SK-N-SH (cell line): ENCODE measurements around the gene BBC3. TPM values are rescaled to one million over a fixed set of nuclear protein-coding genes. Genes with fewer than 3 reads are reported as not detected.

ENCODE experiments used
- CTCF ChIA-PET: fragments of 300-600, 350-600 bp; formaldehyde crosslinking; extraction: SDS; loops from one replicate; lab custom pipeline; 2021; lab: Yijun Ruan, JAX
- POLR2A ChIA-PET: fragments of 350-600 bp; sonication (Branson Sonifier 250); formaldehyde crosslinking; extraction: SDS; loops from one replicate; lab custom pipeline; 2020; ENCODE audit warnings: antibody characterized with exemption, inconsistent platforms; lab: Yijun Ruan, JAX
- DNase-seq: peaks from one replicate; pipeline ENCODE4 v3.0.0; 2012
- H2AFZ ChIP-seq: fragments of 200-600 bp; sonication (generic); 2 replicates; pipeline ENCODE4 v1.8.1; 2016; ENCODE audit warnings: antibody characterized with exemption, mild to moderate bottlenecking, low read depth
- H3F3A ChIP-seq: fragments of 200-600 bp; sonication (generic); replicated peaks from 2 replicates; pipeline ENCODE3; 2016; ENCODE audit warnings: antibody characterized with exemption, mild to moderate bottlenecking; ENCODE audit not compliant: insufficient read depth
- H3K27ac ChIP-seq, 2 experiments: fragments of 200-500 bp in 1 of 2; fragments of 200-600 bp in 1 of 2; sonication (Bioruptor generic) in 1 of 2; sonication (generic), shearing (Covaris generic) in 1 of 2; 2 replicates each; pipeline versions ENCODE4 v1.5.1 to v1.6.1; 2014 to 2016; ENCODE audit warnings: low read depth in 2 of 2, inconsistent platforms in 1 of 2, low read length in 1 of 2, mild to moderate bottlenecking in 1 of 2, mixed read lengths in 1 of 2
- H3K27me3 ChIP-seq: fragments of 200-600 bp; sonication (generic), shearing (Covaris generic); 2 replicates; pipeline ENCODE4 v1.6.1; 2016; ENCODE audit warnings: mixed run types; ENCODE audit not compliant: insufficient read depth
- H3K36me3 ChIP-seq, 2 experiments: fragments of 200-500 bp in 1 of 2; fragments of 200-600 bp in 1 of 2; sonication (Bioruptor generic) in 1 of 2; sonication (generic) in 1 of 2; replicated peaks in 1 of 2; 2 replicates each; pipeline versions ENCODE3 to v1.5.1; 2014 to 2016; ENCODE audit warnings: low read length in 1 of 2, mild to moderate bottlenecking in 1 of 2; ENCODE audit not compliant: insufficient read depth in 2 of 2, control insufficient read depth in 1 of 2
- H3K4me1 ChIP-seq, 2 experiments: fragments of 200-500 bp in 1 of 2; fragments of 200-600 bp in 1 of 2; sonication (Bioruptor generic) in 1 of 2; sonication (generic), shearing (Covaris generic) in 1 of 2; 2 replicates each; pipeline versions ENCODE4 v1.5.1 to v1.6.1; 2014 to 2016; ENCODE audit warnings: low read depth in 1 of 2, low read length in 1 of 2, mixed run types in 1 of 2; ENCODE audit not compliant: insufficient read depth in 2 of 2, control insufficient read depth in 1 of 2
- H3K4me2 ChIP-seq: fragments of 200-600 bp; sonication (generic), shearing (Covaris generic); 2 replicates; pipeline ENCODE4 v1.6.1; 2017; ENCODE audit warnings: mixed run types
- H3K4me3 ChIP-seq, 2 experiments: fragments of 200-500 bp in 1 of 2; fragments of 200-600 bp in 1 of 2; sonication (Bioruptor generic) in 1 of 2; sonication (generic), shearing (Covaris generic) in 1 of 2; 2 replicates each; pipeline versions ENCODE4 v1.5.1 to v1.8.1; 2014 to 2016; ENCODE audit warnings: low read depth in 2 of 2, inconsistent platforms in 1 of 2, low read length in 1 of 2, mild to moderate bottlenecking in 1 of 2, mixed read lengths in 1 of 2, moderate library complexity in 1 of 2
- H3K79me2 ChIP-seq: fragments of 200-600 bp; sonication (generic); 2 replicates; pipeline ENCODE4 v1.8.1; 2017; ENCODE audit warnings: mild to moderate bottlenecking; ENCODE audit not compliant: insufficient read depth
- H3K9ac ChIP-seq: fragments of 200-600 bp; sonication (generic); 2 replicates; pipeline ENCODE4 v1.6.1; 2017; ENCODE audit warnings: mixed run types
- H3K9me2 ChIP-seq: fragments of 200-600 bp; sonication (generic); 2 replicates; pipeline ENCODE4 v1.6.1; 2017; ENCODE audit warnings: mixed run types
- H3K9me3 ChIP-seq: fragments of 200-600 bp; sonication (generic); 2 replicates; pipeline ENCODE4 v1.6.1; 2017; ENCODE audit warnings: mixed run types, mild to moderate bottlenecking, moderate library complexity
- H4K20me1 ChIP-seq: fragments of 200-600 bp; sonication (generic); 2 replicates; pipeline ENCODE4 v1.6.1; 2017; ENCODE audit warnings: mild to moderate bottlenecking, mixed run types; ENCODE audit not compliant: insufficient read depth
- EP300 ChIP-seq, 2 experiments: IDR thresholded peaks; 2 replicates each; pipeline versions ENCODE4 v1.4.0 to v1.6.1; 2012; ENCODE audit warnings: borderline replicate concordance in 1 of 2, low read depth in 1 of 2, low read length in 1 of 2
- FOSL2 ChIP-seq: IDR thresholded peaks from 2 replicates; pipeline ENCODE4 v1.4.0; 2012; ENCODE audit warnings: low read depth, mild to moderate bottlenecking, moderate library complexity, borderline replicate concordance
- FOXJ3 ChIP-seq: sonication (generic); formaldehyde crosslinking; IDR thresholded peaks from 2 replicates; pipeline ENCODE4 v1.5.1; 2020; ENCODE audit warnings: mild to moderate bottlenecking, missing genetic modification reagents
- FOXM1 ChIP-seq: IDR thresholded peaks from 2 replicates; pipeline ENCODE4 v1.4.0; 2012; ENCODE audit warnings: low read depth, mild to moderate bottlenecking
- GATA2 ChIP-seq: sonication (generic); formaldehyde crosslinking; IDR thresholded peaks from 2 replicates; pipeline ENCODE4 v1.5.0; 2020; ENCODE audit warnings: mild to moderate bottlenecking, missing genetic modification reagents
- JUND ChIP-seq: IDR thresholded peaks from 2 replicates; pipeline ENCODE4 v1.4.0; 2012
- MXI1 ChIP-seq: IDR thresholded peaks from 2 replicates; pipeline ENCODE4 v1.6.1; 2012; ENCODE audit warnings: mild to moderate bottlenecking, low read depth, low read length, improper control_type of control experiment
- NFIC ChIP-seq: IDR thresholded peaks from 2 replicates; pipeline ENCODE4 v1.4.0; 2012; ENCODE audit warnings: borderline replicate concordance
- NRF1 ChIP-seq: IDR thresholded peaks from 2 replicates; pipeline ENCODE4 v1.6.1; 2012; ENCODE audit warnings: low read depth, mild to moderate bottlenecking, low read length
- POLR2AphosphoS5 ChIP-seq: IDR thresholded peaks from 2 replicates; pipeline ENCODE4 v1.6.1; 2012; ENCODE audit warnings: low read depth, low read length
- RXRA ChIP-seq: IDR thresholded peaks from 2 replicates; pipeline ENCODE4 v1.4.0; 2012; ENCODE audit warnings: low read depth, mild to moderate bottlenecking, borderline replicate concordance
- SIN3A ChIP-seq: IDR thresholded peaks from 2 replicates; pipeline ENCODE4 v1.6.1; 2012; ENCODE audit warnings: low read depth, mild to moderate bottlenecking, low read length, moderate library complexity, borderline replicate concordance
- SMC3 ChIP-seq: IDR thresholded peaks from 2 replicates; pipeline ENCODE4 v1.6.1; 2012; ENCODE audit warnings: low read depth, low read length, improper control_type of control experiment
- TAF1 ChIP-seq: IDR thresholded peaks from 2 replicates; pipeline ENCODE4 v1.6.1; 2012; ENCODE audit warnings: low read depth, mild to moderate bottlenecking, low read length, moderate library complexity, borderline replicate concordance
- TCF12 ChIP-seq: IDR thresholded peaks from 2 replicates; pipeline ENCODE4 v1.4.0; 2012
- TEAD4 ChIP-seq: IDR thresholded peaks from 2 replicates; pipeline ENCODE4 v1.4.0; 2012; ENCODE audit warnings: mild to moderate bottlenecking, borderline replicate concordance; ENCODE audit not compliant: insufficient read depth
- WGBS: methylation state at CpG from one replicate; pipeline ENCODE4 v1.1.6; 2017; ENCODE audit warnings: low lambda C conversion rate; 5-methylcytosine and 5-hydroxymethylcytosine counted together
- polyA plus RNA-seq, 3 experiments: library from polyadenylated mRNA; depleted of rRNA; stranded (reverse); fragments of >200 nt; gene quantifications; 2 replicates each; pipeline ENCODE4 v1.2.3, GENCODE V29; 2012
- TF ChIP-seq, protein P1 (sequence below): fragments of 200-600 bp; sonication (generic); IDR thresholded peaks from 2 replicates; pipeline ENCODE4 v1.6.1; 2017; ENCODE audit warnings: antibody characterized with exemption, mild to moderate bottlenecking, moderate library complexity
- TF ChIP-seq, protein P2 (sequence below): fragments of 150-350 bp; IDR thresholded peaks from 2 replicates; pipeline ENCODE4 v1.6.1; 2017; ENCODE audit warnings: antibody characterized with exemption, low read length, low read depth, borderline replicate concordance
- TF ChIP-seq, protein P3 (sequence below): IDR thresholded peaks from 2 replicates; pipeline ENCODE4 v1.6.1; 2012; ENCODE audit warnings: mild to moderate bottlenecking, low read depth, low read length, moderate library complexity
- TF ChIP-seq, protein P4 (sequence below): fragments of 150-350 bp; IDR thresholded peaks from 2 replicates; pipeline ENCODE4 v1.6.1; 2016; ENCODE audit warnings: mild to moderate bottlenecking, low read depth, low read length

BBC3 gene
- polyA plus RNA-seq, 1 of the 3 experiments (the other 2 are of a cell fraction), result 14.5 TPM

DNA sequence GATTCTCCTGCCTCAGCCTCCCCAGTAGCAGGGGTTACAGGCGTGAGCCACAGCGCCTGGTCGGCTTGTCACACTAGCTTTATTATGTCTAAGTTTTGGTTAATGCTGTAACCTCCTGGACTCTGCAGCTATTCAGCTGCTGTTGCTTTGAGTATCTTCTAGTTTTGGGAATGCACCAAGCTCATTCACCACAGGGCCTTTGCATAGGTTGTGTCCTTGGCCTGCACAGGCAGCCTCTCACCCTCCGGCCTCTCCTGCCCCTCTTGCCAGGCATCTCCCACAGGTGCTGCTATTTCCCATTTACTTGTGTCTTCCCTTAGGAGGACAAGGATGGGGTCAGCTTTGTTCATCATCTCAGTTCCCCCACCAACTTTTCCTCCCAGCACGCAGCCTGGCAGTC lies 23.0 kb upstream of the BBC3 start:
- H3K4me1 ChIP-seq, result peaks cover 9 to 13% of the 10 kb centered on the region in 2 experiments; a peak in 2 of 4 replicates
- peaks cover 15% of the 10 kb centered on the region for H3K79me2 ChIP-seq
- H3K9me2 ChIP-seq, result no peaks in the 10 kb centered on the region
- no peak overlapping the region for H2AFZ ChIP-seq
- H3K9me3 ChIP-seq, result no peaks in the 10 kb centered on the region
- WGBS, result 93% methylated on average over 5 of the region's 5 CpGs
- POLR2A ChIA-PET, result interaction anchor here (0.9 kb wide), 1 partner anchor 43 kb away, joined by 3 read pairs; no protein-coding TSS in a partner anchor
- no peak for TF ChIP-seq EP300 (IDR thresholded peaks at IDR 0.05; ENCODE audit: borderline replicate concordance in 1 of 2, low read depth in 1 of 2, low read length in 1 of 2)
- TF ChIP-seq RXRA, result no peak
- TF ChIP-seq, protein P1, sequence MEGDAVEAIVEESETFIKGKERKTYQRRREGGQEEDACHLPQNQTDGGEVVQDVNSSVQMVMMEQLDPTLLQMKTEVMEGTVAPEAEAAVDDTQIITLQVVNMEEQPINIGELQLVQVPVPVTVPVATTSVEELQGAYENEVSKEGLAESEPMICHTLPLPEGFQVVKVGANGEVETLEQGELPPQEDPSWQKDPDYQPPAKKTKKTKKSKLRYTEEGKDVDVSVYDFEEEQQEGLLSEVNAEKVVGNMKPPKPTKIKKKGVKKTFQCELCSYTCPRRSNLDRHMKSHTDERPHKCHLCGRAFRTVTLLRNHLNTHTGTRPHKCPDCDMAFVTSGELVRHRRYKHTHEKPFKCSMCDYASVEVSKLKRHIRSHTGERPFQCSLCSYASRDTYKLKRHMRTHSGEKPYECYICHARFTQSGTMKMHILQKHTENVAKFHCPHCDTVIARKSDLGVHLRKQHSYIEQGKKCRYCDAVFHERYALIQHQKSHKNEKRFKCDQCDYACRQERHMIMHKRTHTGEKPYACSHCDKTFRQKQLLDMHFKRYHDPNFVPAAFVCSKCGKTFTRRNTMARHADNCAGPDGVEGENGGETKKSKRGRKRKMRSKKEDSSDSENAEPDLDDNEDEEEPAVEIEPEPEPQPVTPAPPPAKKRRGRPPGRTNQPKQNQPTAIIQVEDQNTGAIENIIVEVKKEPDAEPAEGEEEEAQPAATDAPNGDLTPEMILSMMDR, result no peak
- no peak for TF ChIP-seq NRF1
- TF ChIP-seq POLR2AphosphoS5, result no peak
- TF ChIP-seq NFIC, result no peak
- TF ChIP-seq TCF12, result no peak
- TF ChIP-seq FOSL2, result no peak
- TF ChIP-seq GATA2 (CRISPR knock-in tag), result no peak
- TF ChIP-seq FOXJ3 (CRISPR knock-in tag), result no peak
- TF ChIP-seq, protein P2, sequence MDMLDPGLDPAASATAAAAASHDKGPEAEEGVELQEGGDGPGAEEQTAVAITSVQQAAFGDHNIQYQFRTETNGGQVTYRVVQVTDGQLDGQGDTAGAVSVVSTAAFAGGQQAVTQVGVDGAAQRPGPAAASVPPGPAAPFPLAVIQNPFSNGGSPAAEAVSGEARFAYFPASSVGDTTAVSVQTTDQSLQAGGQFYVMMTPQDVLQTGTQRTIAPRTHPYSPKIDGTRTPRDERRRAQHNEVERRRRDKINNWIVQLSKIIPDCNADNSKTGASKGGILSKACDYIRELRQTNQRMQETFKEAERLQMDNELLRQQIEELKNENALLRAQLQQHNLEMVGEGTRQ, result no peak
- no peak for TF ChIP-seq MXI1
- no peak for TF ChIP-seq SIN3A
- no peaks in the 10 kb centered on the region; the same call in 1 of the 2 replicates for H4K20me1 ChIP-seq
- no peak overlapping the region for H3K4me3 ChIP-seq
- peak overlapping the region; percentile 23 to 62; a peak in 3 of 4 replicates for H3K27ac ChIP-seq
- H3F3A ChIP-seq, result peaks cover 16% of the 10 kb centered on the region
- H3K27me3 ChIP-seq, result no peaks in the 10 kb centered on the region
- CTCF ChIA-PET, result interaction anchor here (2.2 to 6.4 kb wide), 2 partner anchors 9 to 43 kb away, joined by 10 to 51 read pairs; no protein-coding TSS in a partner anchor
- peak overlapping the region; percentile 24; the same call in 1 of the 2 replicates for H3K4me2 ChIP-seq
- no peak for DNase-seq
- no peak overlapping the region for H3K9ac ChIP-seq
- H3K36me3 ChIP-seq, result peaks cover 5 to 7% of the 10 kb centered on the region in 2 experiments

DNA sequence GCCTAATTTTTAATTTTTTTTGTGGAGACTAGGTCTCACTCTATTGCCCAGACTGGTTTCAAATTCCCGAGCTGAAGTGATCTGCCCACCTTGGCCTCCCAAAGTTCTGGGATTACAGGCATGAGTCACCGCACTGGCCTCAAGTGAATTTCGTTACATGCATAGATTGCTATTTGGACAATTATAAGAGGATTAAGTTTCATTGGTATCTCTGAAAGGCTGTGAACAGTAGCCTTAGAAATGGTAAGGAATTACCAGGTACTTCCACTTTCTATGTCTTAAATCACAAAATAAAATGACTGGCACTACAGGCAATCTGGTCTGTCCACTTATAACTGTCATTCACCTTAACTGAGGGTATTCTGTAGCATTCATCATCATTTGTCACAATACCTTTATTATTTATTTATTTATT lies 22.5 kb upstream of the BBC3 start:
- H3K4me3 ChIP-seq, result no peak overlapping the region
- ChIA-PET POLR2A (interaction anchor here (0.9 kb wide), 1 partner anchor 43 kb away, joined by 3 read pairs; no protein-coding TSS in a partner anchor), CTCF (interaction anchor here (2.2 to 6.4 kb wide), 2 partner anchors 9 to 42 kb away, joined by 10 to 51 read pairs; no protein-coding TSS in a partner anchor)
- H3F3A ChIP-seq, result peaks cover 16% of the 10 kb centered on the region
- WGBS, result 12% methylated on average over 3 of the region's 3 CpGs
- H3K9me3 ChIP-seq, result no peaks in the 10 kb centered on the region
- peaks cover under 1 to 2% of the 10 kb centered on the region in 2 experiments for H3K36me3 ChIP-seq
- no peak for DNase-seq
- H3K27me3 ChIP-seq, result no peaks in the 10 kb centered on the region
- no peak overlapping the region for H3K9ac ChIP-seq
- H4K20me1 ChIP-seq, result no peaks in the 10 kb centered on the region; the same call in 1 of the 2 replicates
- peaks cover 9% of the 10 kb centered on the region in 2 experiments; a peak in 2 of 4 replicates for H3K4me1 ChIP-seq
- peak overlapping the region; percentile 23 to 62; a peak in 3 of 4 replicates for H3K27ac ChIP-seq
- H3K4me2 ChIP-seq, result peak overlapping the region; percentile 24; the same call in 1 of the 2 replicates
- TF ChIP-seq SMC3 (no peak), TAF1 (no peak), TEAD4 (0 out of 2 replicates have a peak, but pooled peaks have one; percentile 28), JUND (peak; percentile 86; the same call in 1 of the 2 replicates), EP300 (IDR thresholded peaks at IDR 0.05; ENCODE audit: borderline replicate concordance in 1 of 2, low read depth in 1 of 2, low read length in 1 of 2) (no peak), TCF12 (peak; percentile 48), FOXM1 (no peak), FOSL2 (peak; percentile 78; the same call in 1 of the 2 replicates)
- TF ChIP-seq, protein P3, sequence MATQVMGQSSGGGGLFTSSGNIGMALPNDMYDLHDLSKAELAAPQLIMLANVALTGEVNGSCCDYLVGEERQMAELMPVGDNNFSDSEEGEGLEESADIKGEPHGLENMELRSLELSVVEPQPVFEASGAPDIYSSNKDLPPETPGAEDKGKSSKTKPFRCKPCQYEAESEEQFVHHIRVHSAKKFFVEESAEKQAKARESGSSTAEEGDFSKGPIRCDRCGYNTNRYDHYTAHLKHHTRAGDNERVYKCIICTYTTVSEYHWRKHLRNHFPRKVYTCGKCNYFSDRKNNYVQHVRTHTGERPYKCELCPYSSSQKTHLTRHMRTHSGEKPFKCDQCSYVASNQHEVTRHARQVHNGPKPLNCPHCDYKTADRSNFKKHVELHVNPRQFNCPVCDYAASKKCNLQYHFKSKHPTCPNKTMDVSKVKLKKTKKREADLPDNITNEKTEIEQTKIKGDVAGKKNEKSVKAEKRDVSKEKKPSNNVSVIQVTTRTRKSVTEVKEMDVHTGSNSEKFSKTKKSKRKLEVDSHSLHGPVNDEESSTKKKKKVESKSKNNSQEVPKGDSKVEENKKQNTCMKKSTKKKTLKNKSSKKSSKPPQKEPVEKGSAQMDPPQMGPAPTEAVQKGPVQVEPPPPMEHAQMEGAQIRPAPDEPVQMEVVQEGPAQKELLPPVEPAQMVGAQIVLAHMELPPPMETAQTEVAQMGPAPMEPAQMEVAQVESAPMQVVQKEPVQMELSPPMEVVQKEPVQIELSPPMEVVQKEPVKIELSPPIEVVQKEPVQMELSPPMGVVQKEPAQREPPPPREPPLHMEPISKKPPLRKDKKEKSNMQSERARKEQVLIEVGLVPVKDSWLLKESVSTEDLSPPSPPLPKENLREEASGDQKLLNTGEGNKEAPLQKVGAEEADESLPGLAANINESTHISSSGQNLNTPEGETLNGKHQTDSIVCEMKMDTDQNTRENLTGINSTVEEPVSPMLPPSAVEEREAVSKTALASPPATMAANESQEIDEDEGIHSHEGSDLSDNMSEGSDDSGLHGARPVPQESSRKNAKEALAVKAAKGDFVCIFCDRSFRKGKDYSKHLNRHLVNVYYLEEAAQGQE, result no peak
- TF ChIP-seq, protein P4, sequence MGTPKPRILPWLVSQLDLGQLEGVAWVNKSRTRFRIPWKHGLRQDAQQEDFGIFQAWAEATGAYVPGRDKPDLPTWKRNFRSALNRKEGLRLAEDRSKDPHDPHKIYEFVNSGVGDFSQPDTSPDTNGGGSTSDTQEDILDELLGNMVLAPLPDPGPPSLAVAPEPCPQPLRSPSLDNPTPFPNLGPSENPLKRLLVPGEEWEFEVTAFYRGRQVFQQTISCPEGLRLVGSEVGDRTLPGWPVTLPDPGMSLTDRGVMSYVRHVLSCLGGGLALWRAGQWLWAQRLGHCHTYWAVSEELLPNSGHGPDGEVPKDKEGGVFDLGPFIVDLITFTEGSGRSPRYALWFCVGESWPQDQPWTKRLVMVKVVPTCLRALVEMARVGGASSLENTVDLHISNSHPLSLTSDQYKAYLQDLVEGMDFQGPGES, result no peak
- TF ChIP-seq, all 33 proteins: peak for 4
- Histone ChIP-seq H3K9me2 (no peaks in the 10 kb centered on the region), H2AFZ (no peak overlapping the region), H3K79me2 (peaks cover 10% of the 10 kb centered on the region)
